Ishikawa (cell line): ENCODE data around the gene TYK2.

Experiments
- CREB1 ChIP-seq: IDR thresholded peaks from 2 replicates; pipeline ENCODE4 v1.6.1; 2012; ENCODE audit warnings: low read depth
- EGR1 ChIP-seq: IDR thresholded peaks from 2 replicates; pipeline ENCODE4 v1.6.1; 2012
- RAD21 ChIP-seq: IDR thresholded peaks from 2 replicates; pipeline ENCODE4 v1.6.1; 2012; ENCODE audit warnings: low read depth
- TCF12 ChIP-seq: IDR thresholded peaks from 2 replicates; pipeline ENCODE4 v1.6.1; 2012; ENCODE audit warnings: low read depth
- YY1 ChIP-seq: IDR thresholded peaks from 2 replicates; pipeline ENCODE4 v1.6.1; 2012; ENCODE audit warnings: low read depth
- TF ChIP-seq, protein P1 (sequence below): IDR thresholded peaks from 2 replicates; pipeline ENCODE4 v1.6.1; 2012
- TF ChIP-seq, protein P2 (sequence below): IDR thresholded peaks from 2 replicates; pipeline ENCODE4 v1.6.1; 2012

DNA sequence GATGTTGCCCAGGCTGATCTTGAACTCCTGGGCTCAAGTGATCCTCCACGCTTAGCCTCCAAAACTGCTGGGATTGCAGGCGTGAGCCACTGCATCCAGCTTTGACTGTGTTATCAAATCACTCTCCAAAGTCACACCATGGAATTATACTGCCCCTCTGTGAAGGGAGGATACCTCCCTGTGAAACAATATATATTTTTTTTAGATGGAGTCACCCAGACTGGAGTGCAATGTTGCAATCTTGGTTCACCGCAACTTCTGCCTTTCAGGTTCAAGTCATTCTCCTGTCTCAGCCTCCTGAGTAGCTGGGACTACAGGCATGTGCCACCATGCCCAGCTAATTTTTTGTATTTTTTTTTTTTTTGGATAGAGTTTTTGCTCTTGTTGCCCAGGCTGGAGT, 7.7 kb downstream of the TYK2 start:
- no peak for TF ChIP-seq CREB1
- TF ChIP-seq RAD21 = no peak
- TF ChIP-seq EGR1 = no peak
- TF ChIP-seq, protein P1, sequence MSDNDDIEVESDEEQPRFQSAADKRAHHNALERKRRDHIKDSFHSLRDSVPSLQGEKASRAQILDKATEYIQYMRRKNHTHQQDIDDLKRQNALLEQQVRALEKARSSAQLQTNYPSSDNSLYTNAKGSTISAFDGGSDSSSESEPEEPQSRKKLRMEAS = no peak
- TF ChIP-seq, protein P2, sequence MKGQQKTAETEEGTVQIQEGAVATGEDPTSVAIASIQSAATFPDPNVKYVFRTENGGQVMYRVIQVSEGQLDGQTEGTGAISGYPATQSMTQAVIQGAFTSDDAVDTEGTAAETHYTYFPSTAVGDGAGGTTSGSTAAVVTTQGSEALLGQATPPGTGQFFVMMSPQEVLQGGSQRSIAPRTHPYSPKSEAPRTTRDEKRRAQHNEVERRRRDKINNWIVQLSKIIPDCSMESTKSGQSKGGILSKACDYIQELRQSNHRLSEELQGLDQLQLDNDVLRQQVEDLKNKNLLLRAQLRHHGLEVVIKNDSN = no peak
- TF ChIP-seq TCF12 = no peak
- no peak for TF ChIP-seq YY1
